Large intestine (tissue), 3 donors: ENCODE measurements around the gene PLA2G1B. TPM values are rescaled to one million over a fixed set of nuclear protein-coding genes. Genes with fewer than 3 reads are reported as not detected.

ENCODE experiments used
- DNase-seq, 2 donors: peaks; one replicate each; pipeline versions ENCODE4 v3.0.0 to v3.0.0-alpha.2; 2013
- H3K27ac ChIP-seq: one replicate; pipeline ENCODE4 v1.5.1; 2013; ENCODE audit warnings: low read length
- H3K27me3 ChIP-seq: 2 replicates; pipeline ENCODE4 v1.6.1; 2013; ENCODE audit warnings: low read length; ENCODE audit not compliant: control insufficient read depth, insufficient read depth
- H3K36me3 ChIP-seq: 2 replicates; pipeline ENCODE4 v1.6.1; 2013; ENCODE audit warnings: low read length; ENCODE audit not compliant: control insufficient read depth, insufficient read depth
- H3K4me1 ChIP-seq: one replicate; pipeline ENCODE4 v1.6.1; 2013; ENCODE audit warnings: low read length; ENCODE audit not compliant: control insufficient read depth, insufficient read depth
- H3K4me3 ChIP-seq: one replicate; pipeline ENCODE4 v1.5.1; 2013; ENCODE audit warnings: low read length
- H3K9me3 ChIP-seq: one replicate; pipeline ENCODE4 v1.6.1; 2013; ENCODE audit warnings: mild to moderate bottlenecking, low read depth, low read length, moderate library complexity; ENCODE audit not compliant: control insufficient read depth
- WGBS: methylation state at CpG from one replicate; pipeline ENCODE4 v1.1.5; 2013; ENCODE audit warnings: low lambda C conversion rate; ENCODE audit not compliant: insufficient coverage; 5-methylcytosine and 5-hydroxymethylcytosine counted together
- polyA plus RNA-seq: library from polyadenylated mRNA; unstranded; fragments of 120-200 nt; gene quantifications from one replicate; pipeline ENCODE4 v1.2.1, GENCODE V29; 2013

PLA2G1B gene
- polyA plus RNA-seq, 1 donor: 0.79 TPM

GRCh38 chr12:120359128-120359527 is 31.5 kb upstream of the PLA2G1B start:
- DNase-seq: no peak
- peaks cover 22% of the 10 kb centered on the region for H3K36me3 ChIP-seq
- H3K27me3 ChIP-seq: no peaks in the 10 kb centered on the region
- no CpG with 5 or more reads among the region's 1 CpG for WGBS
- H3K4me1 ChIP-seq: peaks cover 31% of the 10 kb centered on the region
- no peak overlapping the region for H3K4me3 ChIP-seq
- no peak overlapping the region for H3K27ac ChIP-seq
- no peaks in the 10 kb centered on the region for H3K9me3 ChIP-seq

- peaks cover 21% of the 10 kb centered on the region for H3K36me3 ChIP-seq
- H3K4me1 ChIP-seq: peaks cover 25% of the 10 kb centered on the region
- no peak overlapping the region for H3K4me3 ChIP-seq
- no peak overlapping the region for H3K27ac ChIP-seq
- no CpG with 5 or more reads among the region's 19 CpGs for WGBS
- no peaks in the 10 kb centered on the region for H3K27me3 ChIP-seq
- no peak for DNase-seq
- H3K9me3 ChIP-seq: no peaks in the 10 kb centered on the region
These were observed 31.0 kb upstream of the PLA2G1B start for GRCh38 chr12:120358412-120359100.

- Histone ChIP-seq H3K27ac (no peak overlapping the region), H3K4me3 (no peak overlapping the region), H3K9me3 (no peaks in the 10 kb centered on the region), H3K4me1 (peaks cover 11% of the 10 kb centered on the region), H3K27me3 (no peaks in the 10 kb centered on the region), H3K36me3 (peaks cover 29% of the 10 kb centered on the region)
- 100% methylated on average over 2 of the region's 5 CpGs for WGBS
- DNase-seq: no peak
These were observed 29.5 kb upstream of the PLA2G1B start for GRCh38 chr12:120357104-120357503.

GRCh38 chr12:120356567-120357030 is 29.0 kb upstream of the PLA2G1B start:
- no CpG with 5 or more reads among the region's 13 CpGs for WGBS
- peak; percentile 55 to 69 for DNase-seq
- Histone ChIP-seq H3K27me3 (no peaks in the 10 kb centered on the region), H3K9me3 (no peaks in the 10 kb centered on the region), H3K4me3 (no peak overlapping the region), H3K4me1 (peaks cover 6% of the 10 kb centered on the region), H3K27ac (no peak overlapping the region), H3K36me3 (peaks cover 30% of the 10 kb centered on the region)

GRCh38 chr12:120353556-120354317 is 26.2 kb upstream of the PLA2G1B start:
- H3K9me3 ChIP-seq: no peaks in the 10 kb centered on the region
- H3K36me3 ChIP-seq: peaks cover 25% of the 10 kb centered on the region
- H3K4me3 ChIP-seq: no peak overlapping the region
- WGBS: no CpG with 5 or more reads among the region's 4 CpGs
- DNase-seq: no peak
- no peaks in the 10 kb centered on the region for H3K27me3 ChIP-seq
- H3K4me1 ChIP-seq: no peaks in the 10 kb centered on the region
- no peak overlapping the region for H3K27ac ChIP-seq

GRCh38 chr12:120353136-120353535 is 25.6 kb upstream of the PLA2G1B start:
- Histone ChIP-seq H3K4me1 (no peaks in the 10 kb centered on the region), H3K36me3 (peaks cover 26% of the 10 kb centered on the region), H3K9me3 (no peaks in the 10 kb centered on the region), H3K27me3 (no peaks in the 10 kb centered on the region), H3K4me3 (no peak overlapping the region), H3K27ac (no peak overlapping the region)
- DNase-seq: no peak
- WGBS: no CpG with 5 or more reads among the region's 6 CpGs

- Histone ChIP-seq H3K9me3 (no peaks in the 10 kb centered on the region), H3K27me3 (no peaks in the 10 kb centered on the region), H3K4me3 (no peak overlapping the region), H3K4me1 (no peaks in the 10 kb centered on the region), H3K36me3 (peaks cover 29% of the 10 kb centered on the region), H3K27ac (no peak overlapping the region)
- no CpG with 5 or more reads among the region's 5 CpGs for WGBS
- DNase-seq: no peak
These were observed 24.5 kb upstream of the PLA2G1B start for GRCh38 chr12:120352117-120352516.

- Histone ChIP-seq H3K4me3 (no peak overlapping the region), H3K27me3 (no peaks in the 10 kb centered on the region), H3K4me1 (no peaks in the 10 kb centered on the region), H3K36me3 (peaks cover 28% of the 10 kb centered on the region), H3K27ac (no peak overlapping the region), H3K9me3 (no peaks in the 10 kb centered on the region)
- whole genome bisulfite sequencing: no CpG with 5 or more reads among the region's 19 CpGs
- DNase-seq: no peak
These were observed 23.2 kb upstream of the PLA2G1B start for GRCh38 chr12:120350576-120351350.

- Histone ChIP-seq H3K4me1 (no peaks in the 10 kb centered on the region), H3K9me3 (no peaks in the 10 kb centered on the region), H3K36me3 (peaks cover 31% of the 10 kb centered on the region), H3K27ac (no peak overlapping the region), H3K4me3 (no peak overlapping the region), H3K27me3 (no peaks in the 10 kb centered on the region)
- DNase-seq: no peak
- no CpG with 5 or more reads among the region's 11 CpGs for WGBS
These were observed 20.2 kb upstream of the PLA2G1B start for GRCh38 chr12:120347766-120348165.

GRCh38 chr12:120346681-120347080 is 19.1 kb upstream of the PLA2G1B start:
- peaks cover 3% of the 10 kb centered on the region for H3K4me1 ChIP-seq
- no CpG with 5 or more reads among the region's 7 CpGs for WGBS
- no peaks in the 10 kb centered on the region for H3K27me3 ChIP-seq
- peaks cover 24% of the 10 kb centered on the region for H3K36me3 ChIP-seq
- no peak overlapping the region for H3K4me3 ChIP-seq
- DNase-seq: no peak
- no peak overlapping the region for H3K27ac ChIP-seq
- no peaks in the 10 kb centered on the region for H3K9me3 ChIP-seq
